Hippocampal formation (tissue), 2 donors: ENCODE results near the gene ISOC2.

Experiments
- DNase-seq, 2 donors: peaks; one replicate each; lab custom pipeline; 2025; lab: John Stamatoyannopoulos, UW

ISOC2 gene

DNA sequence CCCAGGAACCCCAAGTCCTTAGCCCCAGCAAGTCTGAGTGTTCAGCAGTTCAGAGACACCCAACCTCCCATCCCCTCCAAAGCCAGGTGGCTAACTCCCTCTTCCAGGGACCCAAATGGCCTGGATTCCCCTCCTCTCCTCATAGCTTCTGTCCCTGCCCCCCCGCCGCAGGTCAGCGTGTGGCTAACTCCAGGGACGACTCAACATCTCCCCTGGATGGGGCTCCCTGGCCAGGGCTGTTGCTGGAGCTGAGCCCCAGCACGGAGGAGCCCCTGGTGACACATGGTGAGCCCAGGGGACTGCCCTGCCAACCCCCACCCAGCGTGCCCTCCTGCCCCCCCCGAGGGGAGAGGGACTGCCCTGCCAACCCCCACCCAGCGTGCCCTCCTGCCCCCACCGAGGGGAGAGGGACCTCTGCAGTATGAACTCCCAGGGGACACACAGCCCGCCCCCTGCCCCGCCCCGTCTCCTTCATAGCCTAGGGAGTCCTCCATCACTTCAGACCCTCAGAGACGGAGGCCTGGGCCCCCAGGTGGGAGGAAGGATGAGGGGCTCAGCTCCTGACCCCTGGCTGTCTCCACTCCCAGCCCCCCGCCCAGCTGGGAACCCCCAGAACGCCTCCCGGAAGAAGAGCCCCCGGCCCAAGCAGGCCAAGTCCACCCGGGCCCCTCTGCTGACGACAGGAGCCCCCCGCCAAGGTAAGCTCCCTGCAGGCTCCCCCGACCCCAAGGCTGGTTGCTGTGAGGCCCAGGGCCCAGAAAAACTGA lies 28.5 kb upstream of the ISOC2 start:
- DNase-seq, result no peak

DNA sequence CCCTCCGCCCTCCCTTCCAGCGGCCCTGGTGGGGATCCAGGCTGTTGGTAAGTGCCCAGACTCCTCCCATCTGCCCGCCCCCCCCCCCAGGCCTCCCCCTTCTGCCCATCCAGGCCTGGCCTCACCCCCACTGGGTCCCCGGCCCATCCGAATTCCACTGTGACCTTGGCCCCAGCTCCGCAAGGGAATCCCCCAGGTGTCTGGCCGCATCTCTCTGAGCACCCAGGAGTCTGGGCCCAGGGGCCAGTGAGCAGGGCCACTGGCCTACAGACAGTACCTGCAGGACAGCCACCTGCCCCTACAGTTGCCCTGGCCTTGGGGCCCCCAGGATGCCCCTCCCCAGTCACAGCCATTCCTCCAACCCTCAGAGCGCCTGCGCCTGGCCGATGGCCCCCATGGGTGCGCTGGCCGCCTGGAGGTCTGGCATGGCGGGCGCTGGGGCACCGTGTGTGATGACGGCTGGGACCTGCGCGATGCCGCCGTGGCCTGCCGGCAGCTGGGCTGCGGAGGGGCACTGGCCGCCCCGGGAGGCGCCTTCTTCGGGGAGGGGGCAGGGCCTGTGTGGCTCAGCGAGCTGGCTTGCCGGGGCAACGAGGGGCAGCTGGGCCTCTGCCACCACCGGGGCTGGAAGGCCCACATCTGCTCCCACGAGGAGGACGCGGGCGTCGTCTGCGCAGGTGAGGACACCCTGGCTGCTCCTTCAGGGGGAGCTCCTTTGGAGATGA lies 27.7 kb upstream of the ISOC2 start:
- no peak for DNase-seq

DNA sequence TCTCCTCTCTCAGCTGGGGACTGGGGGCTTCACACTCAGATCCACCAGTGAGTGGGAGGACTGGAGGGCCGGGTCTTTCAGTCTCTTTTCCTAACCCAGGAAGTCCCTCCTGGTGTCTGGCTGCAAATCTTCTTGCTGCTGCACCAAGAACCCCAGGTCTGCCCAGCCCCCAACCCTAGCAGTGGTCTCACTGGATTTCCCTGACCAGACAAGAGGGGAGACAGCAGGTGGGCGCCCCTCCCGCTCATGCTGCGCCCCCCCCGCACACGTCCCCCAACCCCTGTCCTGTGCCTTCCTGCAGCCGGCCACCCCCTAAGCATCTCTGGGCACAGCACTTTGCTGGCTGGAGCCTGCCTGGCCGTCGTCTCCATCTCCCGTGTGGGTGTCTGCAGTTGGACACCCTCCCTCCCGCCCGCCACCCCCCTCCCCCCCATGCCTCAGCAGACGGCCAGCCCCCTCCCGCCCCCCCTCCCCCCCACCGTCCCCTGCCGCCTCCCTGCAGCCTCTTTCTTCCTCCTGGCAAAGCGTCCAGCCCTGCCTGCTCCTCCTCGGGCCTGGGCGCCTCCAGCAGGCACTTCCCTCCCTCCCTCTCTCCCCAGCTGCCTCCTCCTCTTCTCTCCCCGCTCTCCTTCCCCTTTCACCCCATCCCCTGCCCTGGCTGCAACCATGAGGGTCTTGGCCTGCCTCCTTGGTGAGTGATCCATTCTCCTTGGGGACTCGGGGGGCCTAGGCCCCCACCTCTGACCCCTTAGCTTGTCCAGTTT lies 26.7 kb upstream of the ISOC2 start, which contains the start of gene SSC5D:
Gene SSC5D, plus strand, starts transcription at position 513 of the 764 bp plus-strand sequence. Its CDS starts 154 bp downstream, at position 667.
- DNase-seq, result peak in 1 of 2 donors; percentile 28

DNA sequence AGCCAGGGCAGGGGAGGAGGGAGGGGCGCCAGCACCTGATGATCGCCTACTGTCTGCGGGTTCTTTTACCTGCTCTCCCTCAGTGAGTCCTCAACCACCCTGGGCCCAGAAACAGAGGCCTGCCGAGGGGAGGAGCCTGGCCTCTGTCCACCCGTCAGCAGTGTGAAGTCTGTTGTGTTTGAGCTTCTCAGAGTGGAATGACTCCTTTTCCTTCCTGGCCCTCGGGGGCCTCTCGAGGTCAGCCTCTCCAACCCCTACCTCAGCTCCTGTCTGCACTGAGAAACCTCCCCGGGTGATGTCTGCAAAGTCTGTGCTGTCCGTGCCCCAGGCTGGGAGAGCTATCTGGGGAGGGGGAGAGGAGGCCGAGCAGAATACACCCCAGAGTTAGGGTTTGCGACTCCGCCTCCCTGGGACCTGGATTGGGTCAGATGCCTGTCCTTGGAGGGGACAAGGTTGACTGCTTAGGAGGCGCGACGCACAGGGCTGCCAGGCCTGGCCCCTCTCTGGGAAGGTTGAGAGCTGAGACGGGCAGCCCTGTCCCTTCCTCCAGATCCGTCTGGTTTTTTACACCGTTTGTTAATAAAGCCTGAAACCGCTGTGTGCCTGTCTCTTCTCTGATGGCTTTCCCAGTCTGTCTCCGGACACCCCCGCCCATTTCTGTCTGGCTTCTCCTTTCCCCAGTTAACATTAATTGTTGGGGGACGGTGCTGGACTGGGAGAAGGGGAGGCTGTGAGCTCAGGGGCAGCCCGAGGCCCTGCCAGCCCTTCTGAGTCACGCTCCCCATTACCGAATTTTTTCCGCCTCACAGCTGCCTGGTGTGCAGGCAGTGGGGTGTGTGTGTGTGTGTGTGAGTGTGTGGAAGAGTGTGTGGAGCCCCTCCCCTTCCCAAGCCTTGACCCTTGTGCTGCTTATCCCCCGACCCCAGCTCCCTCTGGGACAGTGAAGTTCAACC lies 25.8 kb upstream of the ISOC2 start:
- DNase-seq, result no peak

DNA sequence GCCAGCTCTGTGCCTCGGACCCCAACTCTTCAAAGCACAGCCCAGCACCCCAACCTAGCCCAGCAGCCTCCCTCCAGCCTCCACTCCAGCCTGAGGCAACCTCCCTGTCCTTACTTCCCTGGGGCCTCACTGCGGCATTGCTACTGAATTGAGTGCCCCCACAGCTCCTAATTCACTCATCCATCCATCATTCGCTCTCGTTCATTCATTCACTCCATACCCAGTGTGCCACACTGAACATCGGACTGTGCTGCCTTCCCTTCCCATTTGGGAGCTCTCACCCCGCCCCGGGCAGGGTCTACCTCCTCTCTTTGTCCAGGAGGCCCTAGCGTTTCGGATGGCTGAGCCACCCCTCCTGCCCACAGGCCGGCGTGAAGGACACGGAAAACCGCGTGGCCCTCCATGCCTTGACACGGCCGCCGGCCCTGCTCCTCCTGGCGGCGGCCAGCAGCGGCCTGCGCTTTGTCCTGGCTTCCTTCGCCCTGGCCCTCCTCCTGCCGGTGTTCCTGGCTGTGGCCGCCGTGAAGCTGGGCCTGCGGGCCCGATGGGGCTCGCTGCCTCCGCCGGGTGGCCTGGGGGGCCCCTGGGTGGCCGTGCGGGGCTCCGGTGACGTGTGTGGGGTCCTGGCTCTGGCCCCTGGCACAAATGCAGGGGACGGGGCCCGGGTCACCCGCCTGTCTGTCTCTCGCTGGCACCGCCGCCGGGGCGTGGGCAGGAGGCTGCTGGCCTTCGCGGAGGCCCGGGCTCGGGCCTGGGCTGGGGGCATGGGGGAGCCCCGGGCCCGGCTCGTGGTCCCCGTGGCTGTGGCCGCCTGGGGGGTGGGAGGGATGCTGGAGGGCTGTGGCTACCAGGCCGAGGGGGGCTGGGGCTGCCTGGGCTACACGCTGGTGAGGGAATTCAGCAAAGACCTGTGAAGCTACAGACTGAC lies 24.9 kb upstream of the ISOC2 start:
- no peak for DNase-seq

DNA sequence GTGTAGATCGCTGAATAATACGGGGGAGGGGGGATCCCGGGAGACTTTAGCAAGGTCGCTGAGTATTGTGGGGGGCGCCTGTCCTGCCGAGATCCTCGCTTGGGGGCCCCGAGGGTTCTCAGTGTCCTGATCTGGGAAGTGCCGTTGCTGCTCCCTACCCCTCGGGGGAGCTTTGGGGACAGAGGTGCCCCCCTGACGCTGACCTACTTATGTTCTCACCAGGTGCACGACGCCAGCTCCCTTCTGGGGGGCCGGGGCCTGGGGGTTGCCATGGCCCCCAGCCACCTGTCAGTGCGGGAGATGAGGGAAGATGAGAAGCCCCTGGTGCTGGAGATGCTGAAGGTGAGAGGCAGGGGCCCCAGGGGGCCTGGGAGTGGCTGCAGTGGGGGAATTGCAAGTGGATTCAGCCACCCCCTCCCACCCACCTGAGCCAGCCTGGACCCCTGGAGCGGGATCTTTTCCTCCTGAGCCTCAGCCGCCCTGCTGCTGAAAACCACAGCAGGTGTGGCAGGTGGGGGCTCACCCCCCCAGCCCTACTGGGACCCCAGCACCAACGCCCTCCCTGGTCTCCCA lies 24.1 kb upstream of the ISOC2 start:
- no peak for DNase-seq

DNA sequence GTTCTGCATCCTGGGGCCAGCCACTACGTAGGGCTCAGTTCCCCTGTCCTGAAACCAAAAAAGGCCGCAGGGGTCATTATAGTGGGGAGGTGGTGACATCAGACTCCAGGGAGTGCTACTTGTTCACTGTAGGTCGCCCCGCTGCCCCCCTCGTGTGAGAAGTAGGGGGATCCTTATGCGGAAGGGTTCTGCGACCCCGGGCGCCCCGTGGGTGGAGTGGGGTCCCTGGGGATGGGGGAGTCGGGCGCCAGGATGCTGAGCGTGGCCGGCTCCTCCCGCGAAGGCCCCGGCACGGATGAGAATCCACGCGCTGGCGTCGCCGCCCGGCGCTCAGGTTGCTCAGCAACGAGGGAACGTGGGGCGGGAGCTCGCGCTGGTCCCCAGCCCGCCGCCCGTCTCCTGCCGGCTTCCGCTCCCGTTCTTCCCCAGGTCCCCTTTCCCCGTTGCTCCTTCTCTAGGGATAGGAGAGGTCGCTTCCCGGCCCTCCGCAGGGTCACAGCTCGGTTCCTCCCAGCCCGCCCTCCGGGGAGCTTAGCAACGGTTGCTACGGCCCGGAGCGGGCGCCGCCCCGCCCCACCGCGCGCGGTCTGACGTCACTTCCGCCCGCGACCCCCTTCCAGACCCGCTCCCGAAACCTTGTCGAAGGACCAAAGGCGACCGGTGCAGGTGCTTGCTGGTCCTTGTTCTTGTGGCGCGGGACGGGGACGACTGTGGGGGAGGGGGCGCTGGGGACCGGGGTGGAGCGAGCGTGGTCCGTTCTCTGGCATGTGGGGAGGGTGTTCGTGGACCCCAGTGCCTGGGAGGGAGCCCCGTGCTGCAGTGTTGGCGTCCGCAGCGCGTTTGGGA lies 23.4 kb upstream of the ISOC2 start, which contains the start of gene NAT14:
Gene NAT14, plus strand, starts transcription at position 596 of the 846 bp plus-strand sequence. CDS start 521 bp downstream, outside the sequence.
- peak; percentile 2 to 38 for DNase-seq

DNA sequence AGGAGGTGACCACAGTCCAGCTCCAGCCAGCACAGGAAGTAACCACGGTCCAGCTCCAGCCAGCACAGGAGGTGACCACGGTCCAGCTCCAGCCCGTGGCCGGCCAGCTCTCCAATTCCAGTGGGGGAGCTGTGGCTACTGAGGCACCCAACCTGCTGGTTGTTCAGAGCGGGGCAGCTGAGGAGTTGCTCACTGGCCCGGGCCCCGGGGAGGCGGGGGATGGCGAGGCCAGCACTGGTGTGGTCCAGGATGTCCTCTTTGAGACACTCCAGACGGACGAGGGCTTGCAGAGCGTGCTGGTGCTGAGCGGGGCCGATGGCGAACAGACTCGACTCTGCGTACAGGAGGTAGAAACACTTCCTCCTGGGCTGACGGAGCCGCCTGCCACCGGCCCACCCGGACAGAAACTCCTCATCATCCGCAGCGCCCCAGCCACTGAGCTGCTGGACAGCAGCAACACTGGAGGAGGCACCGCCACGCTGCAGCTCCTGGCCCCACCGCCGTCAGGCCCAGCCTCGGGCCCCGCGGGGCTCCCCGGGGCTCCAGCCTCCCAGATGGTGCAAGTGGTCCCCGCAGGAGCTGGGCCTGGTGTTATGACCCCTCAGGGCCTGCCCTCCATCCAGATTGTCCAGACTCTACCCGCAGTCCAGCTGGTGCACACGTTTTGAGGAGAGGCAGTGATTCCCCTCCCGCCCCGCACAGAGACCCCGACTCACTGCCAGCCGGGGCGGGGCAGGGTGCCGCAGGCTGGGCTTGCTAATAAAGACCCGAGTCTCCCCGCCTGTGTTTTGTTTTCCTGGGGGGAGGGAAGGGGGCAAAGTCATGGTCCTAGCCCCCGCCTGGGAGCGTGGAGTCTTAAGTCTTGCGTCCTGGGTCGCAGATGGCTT lies 22.5 kb upstream of the ISOC2 start:
- no peak for DNase-seq

DNA sequence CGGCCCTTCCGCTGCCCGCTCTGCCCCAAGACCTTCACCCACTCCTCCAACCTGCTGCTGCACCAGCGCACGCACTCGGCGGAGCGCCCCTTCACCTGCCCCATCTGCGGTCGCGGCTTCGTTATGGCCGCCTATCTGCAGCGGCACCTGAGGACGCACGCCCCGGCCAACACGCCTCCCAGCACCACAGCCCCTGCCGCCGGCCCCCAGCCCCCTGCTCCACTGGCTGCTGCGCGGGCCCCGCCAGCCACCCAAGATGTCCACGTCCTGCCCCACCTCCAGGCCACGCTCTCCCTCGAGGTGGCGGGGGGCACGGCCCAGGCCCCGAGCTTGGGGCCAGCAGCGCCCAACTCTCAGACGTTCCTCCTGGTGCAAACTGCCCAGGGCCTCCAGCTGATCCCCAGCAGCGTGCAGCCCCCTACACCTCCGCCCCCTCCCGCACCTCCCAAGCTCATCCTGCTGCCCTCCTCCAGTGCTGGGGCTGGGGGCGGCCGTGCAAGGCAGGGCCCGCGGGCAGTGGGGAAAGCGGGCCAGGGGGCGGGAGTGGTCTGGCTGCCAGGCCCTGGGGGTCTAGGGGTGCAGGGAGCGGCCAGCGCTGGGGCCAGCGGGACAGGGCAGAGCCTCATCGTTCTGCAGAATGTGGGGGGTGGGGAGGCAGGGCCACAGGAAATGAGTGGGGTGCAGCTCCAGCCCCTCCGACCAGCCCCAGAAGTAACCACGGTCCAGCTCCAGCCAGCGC lies 21.7 kb upstream of the ISOC2 start:
- no peak for DNase-seq

DNA sequence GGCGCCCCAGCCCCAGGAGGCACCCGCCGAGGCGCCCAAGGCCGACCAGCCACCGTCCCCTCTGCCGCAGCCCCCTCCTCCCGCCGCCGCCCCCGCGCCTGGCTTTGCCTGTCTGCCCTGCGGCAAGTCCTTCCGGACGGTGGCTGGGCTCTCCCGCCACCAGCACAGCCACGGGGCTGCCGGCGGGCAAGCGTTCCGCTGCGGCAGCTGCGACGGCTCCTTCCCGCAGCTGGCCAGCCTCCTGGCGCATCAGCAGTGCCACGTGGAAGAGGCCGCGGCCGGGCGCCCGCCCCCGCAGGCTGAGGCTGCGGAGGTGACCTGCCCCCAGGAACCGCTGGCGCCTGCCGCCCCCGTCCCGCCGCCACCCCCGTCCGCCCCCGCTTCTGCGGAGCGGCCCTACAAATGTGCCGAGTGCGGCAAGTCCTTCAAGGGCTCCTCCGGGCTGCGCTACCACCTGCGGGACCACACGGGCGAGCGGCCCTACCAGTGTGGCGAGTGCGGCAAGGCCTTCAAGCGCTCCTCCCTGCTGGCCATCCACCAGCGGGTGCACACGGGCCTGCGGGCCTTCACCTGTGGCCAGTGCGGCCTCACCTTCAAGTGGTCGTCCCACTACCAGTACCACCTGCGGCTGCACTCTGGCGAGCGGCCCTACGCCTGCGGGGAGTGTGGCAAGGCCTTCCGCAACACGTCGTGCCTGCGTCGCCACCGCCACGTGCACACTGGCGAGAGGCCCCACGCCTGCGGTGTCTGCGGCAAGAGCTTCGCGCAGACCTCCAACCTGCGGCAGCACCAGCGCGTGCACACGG lies 20.9 kb upstream of the ISOC2 start:
- no peak for DNase-seq

DNA sequence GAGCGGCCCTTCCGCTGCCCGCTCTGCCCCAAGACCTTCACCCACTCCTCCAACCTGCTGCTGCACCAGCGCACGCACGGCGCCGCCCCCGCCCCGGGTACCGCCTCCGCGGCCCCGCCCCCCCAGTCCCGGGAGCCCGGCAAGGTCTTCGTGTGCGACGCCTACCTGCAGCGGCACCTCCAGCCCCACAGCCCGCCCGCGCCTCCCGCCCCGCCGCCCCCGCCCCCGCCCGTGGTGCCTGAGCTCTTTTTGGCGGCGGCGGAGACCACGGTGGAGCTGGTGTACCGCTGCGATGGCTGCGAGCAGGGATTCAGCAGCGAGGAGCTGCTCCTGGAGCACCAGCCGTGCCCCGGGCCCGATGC lies 20.3 kb upstream of the ISOC2 start:
- no peak for DNase-seq

DNA sequence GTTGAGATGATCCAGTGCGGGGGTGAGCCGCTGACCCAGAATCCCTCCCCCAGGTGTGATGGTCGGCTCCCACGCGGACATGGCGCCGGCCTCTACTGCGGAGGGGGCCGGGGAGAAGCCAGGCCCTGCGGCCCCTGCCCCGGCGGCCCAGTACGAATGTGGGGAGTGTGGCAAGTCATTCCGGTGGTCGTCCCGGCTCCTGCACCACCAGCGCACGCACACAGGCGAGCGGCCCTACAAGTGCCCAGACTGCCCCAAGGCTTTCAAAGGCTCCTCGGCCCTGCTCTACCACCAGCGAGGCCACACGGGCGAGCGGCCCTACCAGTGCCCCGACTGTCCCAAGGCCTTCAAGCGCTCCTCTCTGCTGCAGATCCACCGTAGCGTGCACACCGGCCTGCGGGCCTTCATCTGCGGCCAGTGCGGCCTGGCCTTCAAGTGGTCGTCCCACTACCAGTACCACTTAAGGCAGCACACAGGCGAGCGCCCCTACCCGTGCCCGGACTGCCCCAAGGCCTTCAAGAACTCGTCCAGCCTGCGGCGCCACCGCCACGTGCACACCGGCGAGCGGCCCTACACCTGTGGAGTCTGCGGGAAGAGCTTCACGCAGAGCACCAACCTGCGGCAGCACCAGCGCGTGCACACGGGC lies 19.8 kb upstream of the ISOC2 start:
- DNase-seq, result no peak

DNA sequence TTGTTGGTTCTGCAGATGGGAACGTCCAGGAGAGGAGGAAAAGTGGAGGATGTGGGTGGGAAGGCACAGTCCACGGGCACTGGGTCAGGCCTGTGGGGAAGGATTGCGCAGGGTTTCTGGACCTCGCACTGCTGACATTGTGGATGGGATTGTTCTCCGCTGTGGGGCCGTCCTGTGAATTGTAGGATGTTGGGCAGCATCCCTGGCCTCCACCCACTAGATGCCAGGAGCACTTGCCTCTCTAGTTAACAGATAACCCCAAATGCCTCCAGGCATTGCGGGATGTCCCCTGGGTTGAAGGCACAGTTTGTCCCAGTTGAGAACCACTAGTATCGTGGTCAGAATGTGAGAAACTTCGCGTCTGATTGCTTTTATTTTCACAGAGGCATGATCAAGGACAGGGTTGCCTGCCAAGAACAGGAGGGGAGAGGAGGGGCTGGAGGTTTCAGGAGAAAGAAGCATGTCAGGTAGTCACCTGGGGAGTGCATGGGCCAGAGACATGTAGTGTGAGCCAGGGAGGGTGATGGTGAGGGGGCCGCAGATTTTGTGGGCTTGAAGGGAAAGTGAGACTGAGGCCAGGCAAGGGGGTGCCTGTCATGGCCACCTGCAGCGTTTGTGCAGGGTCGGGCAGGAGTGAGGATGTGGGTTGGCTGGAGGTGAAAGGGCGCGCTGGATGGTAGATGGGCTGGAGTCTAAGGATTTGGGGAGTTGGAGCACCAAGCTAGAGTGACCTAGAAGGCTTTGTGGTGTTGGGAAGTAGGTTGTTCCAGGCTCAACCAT lies 18.2 kb upstream of the ISOC2 start:
- no peak for DNase-seq

DNA sequence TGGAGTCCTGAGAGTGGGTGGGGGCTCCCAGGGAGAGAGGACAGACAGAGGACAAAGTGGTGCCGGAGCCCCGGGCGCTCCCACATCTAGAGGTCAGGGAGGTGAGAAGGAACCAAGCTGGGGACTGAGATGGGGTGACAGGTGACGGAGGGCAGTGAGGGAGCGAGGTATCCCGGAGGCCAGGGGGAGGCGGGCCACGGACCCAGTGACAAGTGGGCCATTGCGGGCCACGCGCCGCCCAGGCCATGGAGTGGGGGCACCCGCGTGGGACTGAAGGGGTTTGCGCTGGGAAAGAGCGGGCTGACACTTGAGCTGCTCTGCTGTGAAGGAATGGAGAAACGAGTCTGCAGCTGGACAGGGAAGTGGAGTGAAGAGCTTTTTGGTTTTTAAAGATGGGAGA lies 17.6 kb upstream of the ISOC2 start:
- DNase-seq, result no peak

DNA sequence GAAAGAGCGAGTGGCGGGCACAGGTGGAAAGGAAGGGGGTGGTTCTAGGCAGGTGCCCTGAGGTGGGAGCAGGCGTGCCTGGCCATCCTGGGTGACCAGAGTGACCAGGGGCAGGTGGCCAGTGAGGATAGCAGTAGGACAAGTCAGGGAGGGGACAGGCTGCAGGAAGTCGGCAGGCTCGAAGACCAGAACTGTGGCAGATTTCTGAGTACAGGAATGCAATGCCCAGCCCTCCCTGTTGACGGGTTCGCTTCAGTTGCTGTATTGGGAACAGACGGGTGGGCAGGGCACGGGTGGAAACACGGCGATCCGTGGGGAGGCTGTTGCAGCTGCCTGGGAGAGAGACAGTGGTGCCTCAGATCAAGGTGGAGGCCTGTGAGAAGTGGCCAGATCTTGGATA lies 16.9 kb upstream of the ISOC2 start:
- no peak for DNase-seq
